Measurements from ENCODE around the gene CADM2. TPM values are rescaled to one million over a fixed set of nuclear protein-coding genes. Genes with fewer than 3 reads are reported as not detected.
"Not testable (repeated sequence)": the region's sequence is repeated elsewhere in the genome, so short reads cannot be mapped to it uniquely, and the experiment has no call there.

CADM2 gene
- total RNA-seq, 4 donors from 2014 or later, result 1.2 to 22.3 (median 2.4) TPM

GRCh38 chr3:85678713-85679112 is 719.9 kb downstream of the CADM2 start:
- no peak for TF ChIP-seq CTCF (IDR thresholded peaks at IDR 0.05)
- no peak overlapping the region for H3K4me3 ChIP-seq

GRCh38 chr3:85681906-85682305 is 723.1 kb downstream of the CADM2 start:
- no peaks in the 10 kb centered on the region for H3K9me3 ChIP-seq
- H3K27me3 ChIP-seq, result no peaks in the 10 kb centered on the region
- DNase-seq, result no peak
- no peaks in the 10 kb centered on the region for H3K4me1 ChIP-seq
- H3K36me3 ChIP-seq, result no peaks in the 10 kb centered on the region
- no peak overlapping the region for H3K4me3 ChIP-seq
- TF ChIP-seq POLR2A (IDR thresholded peaks at IDR 0.05) (no peak), CTCF (IDR thresholded peaks at IDR 0.05) (no peak)
- H3K27ac ChIP-seq, result no peak overlapping the region

More at GRCh38 chr3:85678713-85679112, 719.9 kb downstream of the CADM2 start:
- H3K27ac ChIP-seq, result no peak overlapping the region
- no peaks in the 10 kb centered on the region for H3K4me1 ChIP-seq
- no peaks in the 10 kb centered on the region for H3K9me3 ChIP-seq
- H3K27me3 ChIP-seq, result no peaks in the 10 kb centered on the region
- no peak for DNase-seq
- no peaks in the 10 kb centered on the region for H3K36me3 ChIP-seq

GRCh38 chr3:85691196-85691595 is 732.4 kb downstream of the CADM2 start:
- H3K27me3 ChIP-seq, result no peaks in the 10 kb centered on the region
- TF ChIP-seq CTCF (IDR thresholded peaks at IDR 0.05), result no peak
- no peak for TF ChIP-seq POLR2A (IDR thresholded peaks at IDR 0.05)
- no peak overlapping the region for H3K4me3 ChIP-seq
- H3K27ac ChIP-seq, result no peak overlapping the region
- H3K9me3 ChIP-seq, result no peaks in the 10 kb centered on the region
- H3K4me1 ChIP-seq, result no peaks in the 10 kb centered on the region
- H3K36me3 ChIP-seq, result no peaks in the 10 kb centered on the region
- DNase-seq, result no peak

- DNase-seq, result no peak
- TF ChIP-seq CTCF (IDR thresholded peaks at IDR 0.05) (no peak), POLR2A (IDR thresholded peaks at IDR 0.05) (no peak)
- H3K4me3 ChIP-seq, result no peak overlapping the region
Observed at GRCh38 chr3:85697156-85697555, 738.4 kb downstream of the CADM2 start.

GRCh38 chr3:85706130-85706529 is 747.3 kb downstream of the CADM2 start:
- H3K9me3 ChIP-seq, result no peaks in the 10 kb centered on the region
- H3K36me3 ChIP-seq, result no peaks in the 10 kb centered on the region
- no peak for TF ChIP-seq POLR2A (IDR thresholded peaks at IDR 0.05)
- no peak for TF ChIP-seq CTCF (IDR thresholded peaks at IDR 0.05)
- H3K27me3 ChIP-seq, result no peaks in the 10 kb centered on the region
- no peak overlapping the region for H3K4me3 ChIP-seq
- H3K4me1 ChIP-seq, result no peaks in the 10 kb centered on the region
- no peak for DNase-seq
- H3K27ac ChIP-seq, result no peak overlapping the region

More at GRCh38 chr3:85697156-85697555, 738.4 kb downstream of the CADM2 start:
- Histone ChIP-seq H3K27ac (no peak overlapping the region), H3K4me1 (no peaks in the 10 kb centered on the region), H3K9me3 (no peaks in the 10 kb centered on the region), H3K36me3 (no peaks in the 10 kb centered on the region), H3K27me3 (no peaks in the 10 kb centered on the region)

- H3K27me3 ChIP-seq, DNase-seq, H3K4me1 ChIP-seq, H3K9me3 ChIP-seq, H3K36me3 ChIP-seq, H3K27ac ChIP-seq, H3K4me3 ChIP-seq: not testable (repeated sequence)
Observed at GRCh38 chr3:85708325-85708724, 749.5 kb downstream of the CADM2 start.
